Measurements from ENCODE around the gene WNT7B. TPM values are rescaled to one million over a fixed set of nuclear protein-coding genes. Genes with fewer than 3 reads are reported as not detected.

WNT7B gene
- total RNA-seq, 2 experiments from 2014 or later = not detected

- CTCF ChIA-PET = no interaction called here
- no peak overlapping the region for H3K27ac Mint-ChIP-seq
- ATAC-seq (no peak), DNase-seq (no peak)
- no peaks in the 10 kb centered on the region for H3K36me3 Mint-ChIP-seq (ENCODE audit: low read depth)
- H3K9me3 Mint-ChIP-seq (ENCODE audit: insufficient read depth) = no peaks in the 10 kb centered on the region
- H3K4me1 Mint-ChIP-seq (ENCODE audit: low read depth) = no peaks in the 10 kb centered on the region
- POLR2A ChIA-PET = no interaction called here
- H3K4me3 Mint-ChIP-seq = no peak overlapping the region
- H3K27me3 Mint-ChIP-seq (ENCODE audit: low read depth) = peaks cover 3% of the 10 kb centered on the region
Observed at GRCh38 chr22:45897736-45898135, 79.2 kb downstream of the WNT7B start.

- no peak overlapping the region for H3K27ac Mint-ChIP-seq
- H3K4me1 Mint-ChIP-seq (ENCODE audit: low read depth) = no peaks in the 10 kb centered on the region
- no peaks in the 10 kb centered on the region for H3K36me3 Mint-ChIP-seq (ENCODE audit: low read depth)
- H3K9me3 Mint-ChIP-seq (ENCODE audit: insufficient read depth) = no peaks in the 10 kb centered on the region
- peaks cover 3% of the 10 kb centered on the region for H3K27me3 Mint-ChIP-seq (ENCODE audit: low read depth)
- ChIA-PET CTCF (no interaction called here), POLR2A (no interaction called here)
- ATAC-seq = no peak
- DNase-seq = no peak
- no peak overlapping the region for H3K4me3 Mint-ChIP-seq
Observed at GRCh38 chr22:45896964-45897538, 79.9 kb downstream of the WNT7B start.

GRCh38 chr22:45896153-45896951, 80.6 kb downstream of the WNT7B start:
- ChIA-PET CTCF (no interaction called here), POLR2A (no interaction called here)
- H3K9me3 Mint-ChIP-seq (ENCODE audit: insufficient read depth) = no peaks in the 10 kb centered on the region
- no peak overlapping the region for H3K4me3 Mint-ChIP-seq
- H3K36me3 Mint-ChIP-seq (ENCODE audit: low read depth) = no peaks in the 10 kb centered on the region
- H3K27me3 Mint-ChIP-seq (ENCODE audit: low read depth) = peaks cover 3% of the 10 kb centered on the region
- H3K4me1 Mint-ChIP-seq (ENCODE audit: low read depth) = no peaks in the 10 kb centered on the region
- no peak for DNase-seq
- ATAC-seq = no peak
- H3K27ac Mint-ChIP-seq = no peak overlapping the region

- no peaks in the 10 kb centered on the region for H3K36me3 Mint-ChIP-seq (ENCODE audit: low read depth)
- ChIA-PET POLR2A (no interaction called here), CTCF (no interaction called here)
- DNase-seq (no peak), ATAC-seq (no peak)
- no peak overlapping the region for H3K4me3 Mint-ChIP-seq
- no peaks in the 10 kb centered on the region for H3K9me3 Mint-ChIP-seq (ENCODE audit: insufficient read depth)
- H3K4me1 Mint-ChIP-seq (ENCODE audit: low read depth) = no peaks in the 10 kb centered on the region
- peaks cover 2% of the 10 kb centered on the region for H3K27me3 Mint-ChIP-seq (ENCODE audit: low read depth)
- no peak overlapping the region for H3K27ac Mint-ChIP-seq
Observed at GRCh38 chr22:45895436-45896152, 81.4 kb downstream of the WNT7B start.

- Mint-ChIP-seq H3K9me3 (ENCODE audit: insufficient read depth) (no peaks in the 10 kb centered on the region), H3K27ac (no peak overlapping the region), H3K36me3 (ENCODE audit: low read depth) (no peaks in the 10 kb centered on the region), H3K4me1 (ENCODE audit: low read depth) (no peaks in the 10 kb centered on the region), H3K4me3 (no peak overlapping the region), H3K27me3 (ENCODE audit: low read depth) (no peaks in the 10 kb centered on the region)
- ATAC-seq = no peak
- DNase-seq = no peak
- CTCF ChIA-PET = no interaction called here
- POLR2A ChIA-PET = no interaction called here
Observed at GRCh38 chr22:45893516-45893915, 83.4 kb downstream of the WNT7B start.

- DNase-seq = no peak
- CTCF ChIA-PET = no interaction called here
- Mint-ChIP-seq H3K9me3 (ENCODE audit: insufficient read depth) (no peaks in the 10 kb centered on the region), H3K36me3 (ENCODE audit: low read depth) (no peaks in the 10 kb centered on the region), H3K4me3 (no peak overlapping the region), H3K4me1 (ENCODE audit: low read depth) (no peaks in the 10 kb centered on the region), H3K27ac (no peak overlapping the region), H3K27me3 (ENCODE audit: low read depth) (no peaks in the 10 kb centered on the region)
- ATAC-seq = no peak
- POLR2A ChIA-PET = no interaction called here
Observed at GRCh38 chr22:45892681-45893461, 84.1 kb downstream of the WNT7B start.

GRCh38 chr22:45891996-45892621, 84.9 kb downstream of the WNT7B start:
- Mint-ChIP-seq H3K27ac (no peak overlapping the region), H3K9me3 (ENCODE audit: insufficient read depth) (no peaks in the 10 kb centered on the region), H3K36me3 (ENCODE audit: low read depth) (no peaks in the 10 kb centered on the region), H3K4me1 (ENCODE audit: low read depth) (no peaks in the 10 kb centered on the region), H3K27me3 (ENCODE audit: low read depth) (no peaks in the 10 kb centered on the region), H3K4me3 (no peak overlapping the region)
- ATAC-seq = no peak
- no peak for DNase-seq
- ChIA-PET POLR2A (no interaction called here), CTCF (no interaction called here)

GRCh38 chr22:45891471-45891995, 85.4 kb downstream of the WNT7B start:
- ChIA-PET CTCF (no interaction called here), POLR2A (no interaction called here)
- no peak overlapping the region for H3K27ac Mint-ChIP-seq
- H3K9me3 Mint-ChIP-seq (ENCODE audit: insufficient read depth) = no peaks in the 10 kb centered on the region
- no peaks in the 10 kb centered on the region for H3K4me1 Mint-ChIP-seq (ENCODE audit: low read depth)
- ATAC-seq (no peak), DNase-seq (no peak)
- no peaks in the 10 kb centered on the region for H3K36me3 Mint-ChIP-seq (ENCODE audit: low read depth)
- no peak overlapping the region for H3K4me3 Mint-ChIP-seq
- no peaks in the 10 kb centered on the region for H3K27me3 Mint-ChIP-seq (ENCODE audit: low read depth)

- H3K27me3 Mint-ChIP-seq (ENCODE audit: low read depth) = no peaks in the 10 kb centered on the region
- no peaks in the 10 kb centered on the region for H3K4me1 Mint-ChIP-seq (ENCODE audit: low read depth)
- H3K27ac Mint-ChIP-seq = no peak overlapping the region
- no peaks in the 10 kb centered on the region for H3K36me3 Mint-ChIP-seq (ENCODE audit: low read depth)
- CTCF ChIA-PET = no interaction called here
- DNase-seq (no peak), ATAC-seq (no peak)
- POLR2A ChIA-PET = no interaction called here
- no peak overlapping the region for H3K4me3 Mint-ChIP-seq
- H3K9me3 Mint-ChIP-seq (ENCODE audit: insufficient read depth) = no peaks in the 10 kb centered on the region
Observed at GRCh38 chr22:45891021-45891421, 85.9 kb downstream of the WNT7B start.

- Mint-ChIP-seq H3K27me3 (ENCODE audit: low read depth) (no peaks in the 10 kb centered on the region), H3K4me3 (no peak overlapping the region), H3K36me3 (ENCODE audit: low read depth) (no peaks in the 10 kb centered on the region), H3K9me3 (ENCODE audit: insufficient read depth) (no peaks in the 10 kb centered on the region), H3K4me1 (ENCODE audit: low read depth) (no peaks in the 10 kb centered on the region), H3K27ac (no peak overlapping the region)
- ChIA-PET CTCF (no interaction called here), POLR2A (no interaction called here)
- ATAC-seq (no peak), DNase-seq (no peak)
Observed at GRCh38 chr22:45890351-45890635, 86.7 kb downstream of the WNT7B start.

GRCh38 chr22:45889539-45890350, 87.2 kb downstream of the WNT7B start:
- ChIA-PET CTCF (no interaction called here), POLR2A (no interaction called here)
- Mint-ChIP-seq H3K27me3 (ENCODE audit: low read depth) (no peaks in the 10 kb centered on the region), H3K36me3 (ENCODE audit: low read depth) (no peaks in the 10 kb centered on the region), H3K9me3 (ENCODE audit: insufficient read depth) (no peaks in the 10 kb centered on the region), H3K4me1 (ENCODE audit: low read depth) (no peaks in the 10 kb centered on the region), H3K27ac (no peak overlapping the region), H3K4me3 (no peak overlapping the region)
- DNase-seq (no peak), ATAC-seq (no peak)

Measured in activated CD8-positive, alpha-beta T cell treated with anti-CD3 and anti-CD28 coated beads, Interleukin-2, amount 10 ng/mL, durations not matched to agents 7 days and 5 days (primary cell).